Breast epithelium (tissue), 3 donors: Measurements from ENCODE around the gene HSP90B1.

ENCODE experiments used
- POLR2A ChIP-seq: fragments of 450-650 bp; IDR thresholded peaks from one replicate; pipeline ENCODE4 v1.6.1; 2016; ENCODE audit warnings: antibody characterized with exemption, mild to moderate bottlenecking, moderate library complexity
- TF ChIP-seq, protein P1 (sequence below), 3 donors: fragments of 450-650 bp; IDR thresholded peaks; one replicate each; pipeline ENCODE4 v1.5.1; 2016 to 2017; ENCODE audit warnings: antibody characterized with exemption in 3 of 3, mild to moderate bottlenecking in 3 of 3, moderate library complexity in 3 of 3

DNA sequence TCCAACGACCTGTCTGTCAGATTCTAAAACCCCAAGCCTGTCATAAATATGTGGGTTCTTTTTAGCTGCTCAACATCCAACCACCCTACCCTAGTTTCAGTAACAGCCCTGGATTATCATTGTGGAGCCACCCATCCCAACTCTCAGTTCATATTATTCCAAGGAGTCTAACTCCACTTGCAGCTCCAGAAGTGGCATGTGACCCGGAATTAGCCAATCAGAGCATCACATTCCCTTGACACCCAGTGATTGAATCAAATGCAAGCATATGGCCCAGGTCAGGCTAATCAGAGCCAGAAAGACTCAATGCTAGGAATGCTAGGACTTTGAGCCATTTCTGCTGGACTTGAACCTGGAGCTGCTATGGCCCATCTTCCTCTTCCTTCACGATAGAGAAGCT lies 17.1 kb upstream of the HSP90B1 start:
- TF ChIP-seq, protein P1, sequence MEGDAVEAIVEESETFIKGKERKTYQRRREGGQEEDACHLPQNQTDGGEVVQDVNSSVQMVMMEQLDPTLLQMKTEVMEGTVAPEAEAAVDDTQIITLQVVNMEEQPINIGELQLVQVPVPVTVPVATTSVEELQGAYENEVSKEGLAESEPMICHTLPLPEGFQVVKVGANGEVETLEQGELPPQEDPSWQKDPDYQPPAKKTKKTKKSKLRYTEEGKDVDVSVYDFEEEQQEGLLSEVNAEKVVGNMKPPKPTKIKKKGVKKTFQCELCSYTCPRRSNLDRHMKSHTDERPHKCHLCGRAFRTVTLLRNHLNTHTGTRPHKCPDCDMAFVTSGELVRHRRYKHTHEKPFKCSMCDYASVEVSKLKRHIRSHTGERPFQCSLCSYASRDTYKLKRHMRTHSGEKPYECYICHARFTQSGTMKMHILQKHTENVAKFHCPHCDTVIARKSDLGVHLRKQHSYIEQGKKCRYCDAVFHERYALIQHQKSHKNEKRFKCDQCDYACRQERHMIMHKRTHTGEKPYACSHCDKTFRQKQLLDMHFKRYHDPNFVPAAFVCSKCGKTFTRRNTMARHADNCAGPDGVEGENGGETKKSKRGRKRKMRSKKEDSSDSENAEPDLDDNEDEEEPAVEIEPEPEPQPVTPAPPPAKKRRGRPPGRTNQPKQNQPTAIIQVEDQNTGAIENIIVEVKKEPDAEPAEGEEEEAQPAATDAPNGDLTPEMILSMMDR (IDR thresholded peaks at IDR 0.05) = no peak
- TF ChIP-seq POLR2A = no peak
